ENCODE measurements around the gene ANKFY1. TPM values are rescaled to one million over a fixed set of nuclear protein-coding genes. Genes with fewer than 3 reads are reported as not detected.
A peak's percentile ranks its signal among the peaks of the same experiment; 100 is the strongest.

The ANKFY1 gene
- total and polyA plus RNA-seq, 5 donors from 2014 or later = 9.9 to 61.0 (median 11.3) TPM

GRCh38 chr17:4175921-4176807 is 87.6 kb downstream of the ANKFY1 start:
- Mint-ChIP-seq H3K27ac (peak overlapping the region; percentile 93 to 98 (median 97)), H3K9me3 (no peaks in the 10 kb centered on the region), H3K4me3 (peak overlapping the region; percentile 59 to 91 (median 86)), H3K36me3 (peaks cover 33% of the 10 kb centered on the region), H3K27me3 (no peaks in the 10 kb centered on the region), H3K4me1 (peaks cover 6 to 47% (median 37%) of the 10 kb centered on the region in 4 donors)
- Histone ChIP-seq H3K9me3 (ENCODE audit: control insufficient read depth in 2 of 2, low read length in 2 of 2) (no peaks in the 10 kb centered on the region), H3K27me3 (ENCODE audit: control insufficient read depth, insufficient read depth, low read length) (no peaks in the 10 kb centered on the region), H3K36me3 (ENCODE audit: control insufficient read depth, insufficient read depth, low read length) (peaks cover 64% of the 10 kb centered on the region), H3K27ac (ENCODE audit: insufficient read depth, low read length, poor library complexity, severe bottlenecking) (peak overlapping the region; percentile 82), H3K4me3 (ENCODE audit: low read depth, low read length) (peak overlapping the region; percentile 58), H3K4me1 (ENCODE audit: control insufficient read depth, insufficient read depth, low read length, poor library complexity, severe bottlenecking) (peaks cover 44% of the 10 kb centered on the region)
- DNase-seq (peak; percentile 21 to 64 (median 46)), ATAC-seq (ENCODE audit: low read depth in 2 of 2) (peak; percentile 67 to 70)

GRCh38 chr17:4174556-4174955 is 89.2 kb downstream of the ANKFY1 start:
- H3K9me3 ChIP-seq (ENCODE audit: control insufficient read depth in 2 of 2, low read length in 2 of 2) = no peaks in the 10 kb centered on the region
- Mint-ChIP-seq H3K4me1 (peaks cover 6 to 49% (median 37%) of the 10 kb centered on the region in 4 donors), H3K36me3 (peaks cover 46% of the 10 kb centered on the region), H3K9me3 (no peaks in the 10 kb centered on the region), H3K27ac (peak overlapping the region; percentile 57 to 98 (median 91)), H3K27me3 (no peaks in the 10 kb centered on the region), H3K4me3 (peak overlapping the region; percentile 14 to 69 (median 46))
- DNase-seq (no peak), ATAC-seq (ENCODE audit: low read depth in 2 of 2) (no peak)
- peak overlapping the region; percentile 82 for H3K27ac ChIP-seq (ENCODE audit: insufficient read depth, low read length, poor library complexity, severe bottlenecking)
- H3K27me3 ChIP-seq (ENCODE audit: control insufficient read depth, insufficient read depth, low read length) = no peaks in the 10 kb centered on the region
- peaks cover 44% of the 10 kb centered on the region for H3K4me1 ChIP-seq (ENCODE audit: control insufficient read depth, insufficient read depth, low read length, poor library complexity, severe bottlenecking)
- peaks cover 70% of the 10 kb centered on the region for H3K36me3 ChIP-seq (ENCODE audit: control insufficient read depth, insufficient read depth, low read length)
- no peak overlapping the region for H3K4me3 ChIP-seq (ENCODE audit: low read depth, low read length)

DNA sequence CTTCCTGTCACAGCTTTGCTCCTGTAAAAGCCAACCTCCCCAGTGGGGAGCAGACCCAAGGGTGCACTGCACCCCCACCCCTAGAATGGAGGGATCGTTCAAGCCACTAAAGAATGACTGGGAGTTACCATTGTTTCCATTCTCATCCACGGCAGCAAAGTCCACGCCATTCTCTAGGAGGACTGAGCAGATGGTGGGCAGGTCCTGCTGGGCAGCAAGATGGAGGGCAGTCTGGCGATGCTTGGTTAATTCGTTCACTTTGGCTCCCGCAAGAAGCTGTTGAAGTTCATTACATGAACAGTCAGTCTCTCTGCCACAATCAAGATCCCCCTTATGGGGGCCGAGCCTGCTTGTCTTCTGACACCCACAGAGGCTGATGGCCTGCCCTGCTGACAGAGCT is 90.0 kb downstream of the ANKFY1 start:
- Histone ChIP-seq H3K4me1 (ENCODE audit: control insufficient read depth, insufficient read depth, low read length, poor library complexity, severe bottlenecking) (peaks cover 44% of the 10 kb centered on the region), H3K9me3 (ENCODE audit: control insufficient read depth in 2 of 2, low read length in 2 of 2) (no peaks in the 10 kb centered on the region), H3K27ac (ENCODE audit: insufficient read depth, low read length, poor library complexity, severe bottlenecking) (peak overlapping the region; percentile 82), H3K27me3 (ENCODE audit: control insufficient read depth, insufficient read depth, low read length) (no peaks in the 10 kb centered on the region), H3K36me3 (ENCODE audit: control insufficient read depth, insufficient read depth, low read length) (peaks cover 70% of the 10 kb centered on the region), H3K4me3 (ENCODE audit: low read depth, low read length) (no peak overlapping the region)
- Mint-ChIP-seq H3K27me3 (no peaks in the 10 kb centered on the region), H3K36me3 (peaks cover 46% of the 10 kb centered on the region), H3K27ac (peak overlapping the region; percentile 57 to 98 (median 91)), H3K9me3 (no peaks in the 10 kb centered on the region), H3K4me3 (peak overlapping the region in 3 of 4 donors; percentile 44 to 69 (median 48)), H3K4me1 (peaks cover 6 to 49% (median 34%) of the 10 kb centered on the region in 4 donors)
- DNase-seq = no peak
- ATAC-seq (ENCODE audit: low read depth in 2 of 2) = no peak

GRCh38 chr17:4172356-4172755 is 91.4 kb downstream of the ANKFY1 start:
- Mint-ChIP-seq H3K27me3 (no peaks in the 10 kb centered on the region), H3K36me3 (peaks cover 38% of the 10 kb centered on the region), H3K9me3 (no peaks in the 10 kb centered on the region), H3K27ac (peak overlapping the region in 1 of 3 donors; percentile 82), H3K4me3 (no peak overlapping the region), H3K4me1 (peaks cover 6 to 42% (median 31%) of the 10 kb centered on the region in 4 donors)
- H3K36me3 ChIP-seq (ENCODE audit: control insufficient read depth, insufficient read depth, low read length) = peaks cover 69% of the 10 kb centered on the region
- H3K4me1 ChIP-seq (ENCODE audit: control insufficient read depth, insufficient read depth, low read length, poor library complexity, severe bottlenecking) = peaks cover 41% of the 10 kb centered on the region
- no peak overlapping the region for H3K4me3 ChIP-seq (ENCODE audit: low read depth, low read length)
- no peaks in the 10 kb centered on the region for H3K27me3 ChIP-seq (ENCODE audit: control insufficient read depth, insufficient read depth, low read length)
- ATAC-seq (ENCODE audit: low read depth in 2 of 2) (no peak), DNase-seq (no peak)
- H3K9me3 ChIP-seq (ENCODE audit: control insufficient read depth in 2 of 2, low read length in 2 of 2) = no peaks in the 10 kb centered on the region
- no peak overlapping the region for H3K27ac ChIP-seq (ENCODE audit: insufficient read depth, low read length, poor library complexity, severe bottlenecking)

- no peak for DNase-seq
- no peak for ATAC-seq (ENCODE audit: low read depth in 2 of 2)
- Mint-ChIP-seq H3K9me3 (no peaks in the 10 kb centered on the region), H3K27ac (peak overlapping the region in 2 of 3 donors; percentile 55 to 82), H3K4me1 (peaks cover 6 to 26% (median 15%) of the 10 kb centered on the region in 4 donors), H3K36me3 (peaks cover 44% of the 10 kb centered on the region), H3K27me3 (no peaks in the 10 kb centered on the region), H3K4me3 (no peak overlapping the region)
- no peaks in the 10 kb centered on the region for H3K27me3 ChIP-seq (ENCODE audit: control insufficient read depth, insufficient read depth, low read length)
- H3K36me3 ChIP-seq (ENCODE audit: control insufficient read depth, insufficient read depth, low read length) = peaks cover 77% of the 10 kb centered on the region
- H3K27ac ChIP-seq (ENCODE audit: insufficient read depth, low read length, poor library complexity, severe bottlenecking) = no peak overlapping the region
- H3K4me1 ChIP-seq (ENCODE audit: control insufficient read depth, insufficient read depth, low read length, poor library complexity, severe bottlenecking) = peaks cover 26% of the 10 kb centered on the region
- no peak overlapping the region for H3K4me3 ChIP-seq (ENCODE audit: low read depth, low read length)
- no peaks in the 10 kb centered on the region for H3K9me3 ChIP-seq (ENCODE audit: control insufficient read depth in 2 of 2, low read length in 2 of 2)
These were observed 93.0 kb downstream of the ANKFY1 start for GRCh38 chr17:4170639-4171280.

GRCh38 chr17:4167786-4168185 is 96.0 kb downstream of the ANKFY1 start:
- ATAC-seq (ENCODE audit: low read depth in 2 of 2) (no peak), DNase-seq (peak in 2 of 3 donors; percentile 13 to 44)
- no peaks in the 10 kb centered on the region for H3K4me1 ChIP-seq (ENCODE audit: control insufficient read depth, insufficient read depth, low read length, poor library complexity, severe bottlenecking)
- no peaks in the 10 kb centered on the region for H3K27me3 Mint-ChIP-seq
- H3K4me3 ChIP-seq (ENCODE audit: low read depth, low read length) = no peak overlapping the region
- H3K27ac ChIP-seq (ENCODE audit: insufficient read depth, low read length, poor library complexity, severe bottlenecking) = no peak overlapping the region
- H3K4me1 Mint-ChIP-seq = peaks cover 0 to 5% (median 0%) of the 10 kb centered on the region in 4 donors
- peaks cover 85% of the 10 kb centered on the region for H3K36me3 ChIP-seq (ENCODE audit: control insufficient read depth, insufficient read depth, low read length)
- H3K9me3 ChIP-seq (ENCODE audit: control insufficient read depth in 2 of 2, low read length in 2 of 2) = no peaks in the 10 kb centered on the region
- H3K27ac Mint-ChIP-seq = peak overlapping the region; percentile 62 to 69 (median 63)
- H3K4me3 Mint-ChIP-seq = peak overlapping the region in 2 of 4 donors; percentile 34 to 74
- no peaks in the 10 kb centered on the region for H3K27me3 ChIP-seq (ENCODE audit: control insufficient read depth, insufficient read depth, low read length)
- H3K36me3 Mint-ChIP-seq = peaks cover 52% of the 10 kb centered on the region
- H3K9me3 Mint-ChIP-seq = no peaks in the 10 kb centered on the region

- Mint-ChIP-seq H3K4me1 (peaks cover 0 to 10% (median 4%) of the 10 kb centered on the region in 4 donors), H3K36me3 (peaks cover 56% of the 10 kb centered on the region), H3K9me3 (no peaks in the 10 kb centered on the region), H3K27me3 (no peaks in the 10 kb centered on the region), H3K4me3 (no peak overlapping the region), H3K27ac (no peak overlapping the region)
- no peaks in the 10 kb centered on the region for H3K27me3 ChIP-seq (ENCODE audit: control insufficient read depth, insufficient read depth, low read length)
- peaks cover 72% of the 10 kb centered on the region for H3K36me3 ChIP-seq (ENCODE audit: control insufficient read depth, insufficient read depth, low read length)
- H3K9me3 ChIP-seq (ENCODE audit: control insufficient read depth in 2 of 2, low read length in 2 of 2) = no peaks in the 10 kb centered on the region
- no peak overlapping the region for H3K4me3 ChIP-seq (ENCODE audit: low read depth, low read length)
- ATAC-seq (ENCODE audit: low read depth in 2 of 2) = no peak
- no peak overlapping the region for H3K27ac ChIP-seq (ENCODE audit: insufficient read depth, low read length, poor library complexity, severe bottlenecking)
- H3K4me1 ChIP-seq (ENCODE audit: control insufficient read depth, insufficient read depth, low read length, poor library complexity, severe bottlenecking) = no peaks in the 10 kb centered on the region
- no peak for DNase-seq
These were observed 97.4 kb downstream of the ANKFY1 start for GRCh38 chr17:4166419-4166818.

Data from CD4-positive, CD25-positive, alpha-beta regulatory T cell (primary cell).